C4-2B (cell line): ENCODE results near the gene NCKAP5.

Source experiments
- ZFX ChIP-seq: fragments of 450-650 bp; IDR thresholded peaks from 2 replicates; pipeline ENCODE4 v1.6.1; 2017
- TF ChIP-seq, protein P1 (sequence below): fragments of 450-650 bp; conservative IDR thresholded peaks from 2 replicates; pipeline ENCODE4 v1.5.1; 2017; ENCODE audit warnings: mild to moderate bottlenecking

DNA sequence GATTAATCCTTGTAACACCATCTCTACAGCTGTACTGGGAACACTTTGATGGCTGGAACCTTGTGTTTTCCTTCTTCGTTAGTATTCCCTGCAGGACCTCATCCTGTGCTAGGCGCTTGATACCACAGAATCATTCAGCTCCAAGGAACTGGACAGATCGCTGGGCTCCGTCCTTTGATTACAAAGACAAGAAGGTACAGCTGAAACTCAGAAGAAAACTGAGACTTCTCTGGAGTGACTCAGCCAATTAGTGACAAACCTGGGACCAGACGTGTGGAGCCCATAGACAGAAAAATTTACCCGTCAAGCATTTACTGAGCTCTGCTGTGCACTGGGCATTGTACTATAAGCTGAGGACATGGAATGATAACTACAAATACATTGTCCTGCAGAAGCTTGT, 67.3 kb downstream of the NCKAP5 start:
- TF ChIP-seq, protein P1, sequence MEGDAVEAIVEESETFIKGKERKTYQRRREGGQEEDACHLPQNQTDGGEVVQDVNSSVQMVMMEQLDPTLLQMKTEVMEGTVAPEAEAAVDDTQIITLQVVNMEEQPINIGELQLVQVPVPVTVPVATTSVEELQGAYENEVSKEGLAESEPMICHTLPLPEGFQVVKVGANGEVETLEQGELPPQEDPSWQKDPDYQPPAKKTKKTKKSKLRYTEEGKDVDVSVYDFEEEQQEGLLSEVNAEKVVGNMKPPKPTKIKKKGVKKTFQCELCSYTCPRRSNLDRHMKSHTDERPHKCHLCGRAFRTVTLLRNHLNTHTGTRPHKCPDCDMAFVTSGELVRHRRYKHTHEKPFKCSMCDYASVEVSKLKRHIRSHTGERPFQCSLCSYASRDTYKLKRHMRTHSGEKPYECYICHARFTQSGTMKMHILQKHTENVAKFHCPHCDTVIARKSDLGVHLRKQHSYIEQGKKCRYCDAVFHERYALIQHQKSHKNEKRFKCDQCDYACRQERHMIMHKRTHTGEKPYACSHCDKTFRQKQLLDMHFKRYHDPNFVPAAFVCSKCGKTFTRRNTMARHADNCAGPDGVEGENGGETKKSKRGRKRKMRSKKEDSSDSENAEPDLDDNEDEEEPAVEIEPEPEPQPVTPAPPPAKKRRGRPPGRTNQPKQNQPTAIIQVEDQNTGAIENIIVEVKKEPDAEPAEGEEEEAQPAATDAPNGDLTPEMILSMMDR = no peak
- TF ChIP-seq ZFX = no peak
